GM12878 (cell line): ENCODE measurements around the gene DUSP8. TPM values are rescaled to one million over a fixed set of nuclear protein-coding genes. Genes with fewer than 3 reads are reported as not detected.
"Not testable (repeated sequence)": the region's sequence is repeated elsewhere in the genome, so short reads cannot be mapped to it uniquely, and the experiment has no call there.

Experiments
- ATAC-seq: fragments of 200-7000 bp; cut with Tn5 transposase; 3 replicates; pipeline ENCODE4 v1.9.1; 2020; ENCODE audit warnings: mild to moderate bottlenecking, moderate library complexity
- BruUV-seq: library from RNA; stranded (reverse); fragments of 400-500 nt; replicated peaks from 2 replicates; lab custom pipeline; 2021; lab: Mats Ljungman, UMichigan
- CTCF ChIA-PET: fragments of 300-600 bp; sonication (Branson Sonifier 250); formaldehyde crosslinking; extraction: SDS; loops from one replicate; lab custom pipeline; 2021; ENCODE audit warnings: inconsistent platforms; lab: Yijun Ruan, JAX
- POLR2A ChIA-PET: fragments of 350-600 bp; formaldehyde crosslinking; extraction: SDS; loops from one replicate; lab custom pipeline; 2021; ENCODE audit warnings: inconsistent platforms; lab: Charles Lee
- RAD21 ChIA-PET: fragments of 300-600 bp; sonication (Branson Sonifier 250); formaldehyde crosslinking; loops from one replicate; lab custom pipeline; 2023; ENCODE audit warnings: antibody characterized with exemption; ENCODE audit not compliant: unreplicated experiment; lab: Charles Lee
- SMC1A ChIA-PET: fragments of 300-600 bp; sonication (Branson Sonifier 250); formaldehyde crosslinking; loops from one replicate; lab custom pipeline; 2023; ENCODE audit not compliant: unreplicated experiment, uncharacterized antibody; lab: Charles Lee
- DNase-seq: peaks from one replicate; pipeline ENCODE4 v3.0.0-alpha.2; 2011; ENCODE audit warnings: low read depth, low spot score
- FAIRE-seq: peaks from 3 replicates; lab custom pipeline; 2011; peaks lifted over from hg19 to GRCh38; lab: Jason Lieb, UNC
- H2AFZ ChIP-seq: 2 replicates; pipeline ENCODE4 v1.6.0; 2011; ENCODE audit warnings: low read depth, low read length, control low read depth; ENCODE audit not compliant: control insufficient read depth
- H3K27ac ChIP-seq: 2 replicates; pipeline ENCODE4 v1.5.1; 2011; ENCODE audit warnings: control low read depth; ENCODE audit not compliant: control insufficient read depth, insufficient read depth
- H3K27me3 ChIP-seq, 2 experiments: replicated peaks in 1 of 2; 2 replicates each; pipeline versions ENCODE4 v1.6.0 to v1.6.1; 2011; ENCODE audit warnings: low read length in 1 of 2; ENCODE audit not compliant: control insufficient read depth in 2 of 2, insufficient read depth in 2 of 2
- H3K36me3 ChIP-seq, 2 experiments: 2 replicates each; pipeline ENCODE4 v1.5.1; 2011; ENCODE audit warnings: low read length in 1 of 2; ENCODE audit not compliant: control insufficient read depth in 2 of 2, insufficient read depth in 2 of 2
- H3K4me1 ChIP-seq: 2 replicates; pipeline ENCODE4 v1.6.1; 2011; ENCODE audit warnings: mild to moderate bottlenecking, low read length, moderate library complexity, mixed read lengths; ENCODE audit not compliant: control insufficient read depth, insufficient read depth
- H3K4me2 ChIP-seq: 2 replicates; pipeline ENCODE4 v1.6.0; 2011; ENCODE audit warnings: control low read depth; ENCODE audit not compliant: control insufficient read depth, insufficient read depth
- H3K4me3 ChIP-seq: fragments of 200-600 bp; sonication (generic); 2 replicates; pipeline ENCODE4 v1.5.1; 2016
- H3K79me2 ChIP-seq: 2 replicates; pipeline ENCODE4 v1.6.0; 2011; ENCODE audit warnings: low read length; ENCODE audit not compliant: control insufficient read depth, insufficient read depth
- H3K9ac ChIP-seq: 2 replicates; pipeline ENCODE4 v1.8.0; 2011; ENCODE audit warnings: low read length, control low read depth, mixed read lengths; ENCODE audit not compliant: control insufficient read depth, insufficient read depth
- H3K9me3 ChIP-seq: replicated peaks from 3 replicates; pipeline ENCODE4 v1.5.1; 2011; ENCODE audit warnings: mild to moderate bottlenecking, low read length; ENCODE audit not compliant: control insufficient read depth, insufficient read depth
- H4K20me1 ChIP-seq: 2 replicates; pipeline ENCODE4 v1.6.0; 2011; ENCODE audit not compliant: control insufficient read depth, insufficient read depth
- HDGF ChIP-seq: fragments of 450-650 bp; IDR thresholded peaks from 2 replicates; pipeline ENCODE4 v1.6.1; 2016; ENCODE audit warnings: antibody characterized with exemption
- SMARCA5 ChIP-seq: fragments of 450-650 bp; IDR thresholded peaks from 2 replicates; pipeline ENCODE4 v1.6.1; 2017; ENCODE audit warnings: mild to moderate bottlenecking
- TAF1 ChIP-seq: IDR thresholded peaks from 2 replicates; pipeline ENCODE4 v1.6.1; 2011; ENCODE audit warnings: mild to moderate bottlenecking, low read depth, low read length, borderline replicate concordance
- WGBS: methylation state at CpG from one replicate; pipeline ENCODE4 v1.1.6; 2016; ENCODE audit warnings: low lambda C conversion rate; ENCODE audit not compliant: insufficient replicate concordance, insufficient coverage; ENCODE audit errors: missing lambda C conversion rate; 5-methylcytosine and 5-hydroxymethylcytosine counted together
- in situ Hi-C: fragments of 300-500 bp; cut with MboI; formaldehyde crosslinking; loops from 9 replicates; pipeline ENCODE4 v1.14.3; 2018; ENCODE audit warnings: mixed read lengths
- intact Hi-C: fragments of 100-400 bp; cut with micrococcal nuclease; formaldehyde crosslinking; loops from one replicate; pipeline ENCODE4 v1.14.2; 2022; ENCODE audit not compliant: unreplicated experiment
- polyA plus RNA-seq, 11 experiments: library from polyadenylated mRNA; depleted of rRNA in 4 of 11; unstranded in 6 of 11; stranded (reverse) in 5 of 11; fragments of >200 nt; fragmentation: Nextera tagmentation in 4 of 11; fragmentation: Illumina TruSeq in 1 of 11; extraction: Ambion mirVana in 4 of 11; extraction: Trizol in 1 of 11; gene quantifications; 1 replicate in 1 of 11; 2 replicates in 10 of 11; pipeline versions ENCODE4 v1.2.1 to v1.2.3, GENCODE V29; 2011 to 2016; ENCODE audit warnings: inconsistent platforms in 2 of 11, missing spikeins in 2 of 11, low read depth in 1 of 11
- total RNA-seq, 4 experiments: library from RNA; depleted of rRNA in 3 of 4; stranded (reverse); fragments of >200 nt in 3 of 4; fragmentation: Illumina TruSeq in 1 of 4; extraction: Trizol in 1 of 4; gene quantifications; 2 replicates each; pipeline versions ENCODE4 v1.2.1 to v1.2.3, GENCODE V29; 2013 to 2021

DUSP8 gene
- total and polyA plus RNA-seq, 10 of the 15 experiments (the other 5 are each of a cell fraction or from before 2014, with no cell fraction given): 0.04 to 1.7 (median 0.26) TPM; not detected in 6

DNA sequence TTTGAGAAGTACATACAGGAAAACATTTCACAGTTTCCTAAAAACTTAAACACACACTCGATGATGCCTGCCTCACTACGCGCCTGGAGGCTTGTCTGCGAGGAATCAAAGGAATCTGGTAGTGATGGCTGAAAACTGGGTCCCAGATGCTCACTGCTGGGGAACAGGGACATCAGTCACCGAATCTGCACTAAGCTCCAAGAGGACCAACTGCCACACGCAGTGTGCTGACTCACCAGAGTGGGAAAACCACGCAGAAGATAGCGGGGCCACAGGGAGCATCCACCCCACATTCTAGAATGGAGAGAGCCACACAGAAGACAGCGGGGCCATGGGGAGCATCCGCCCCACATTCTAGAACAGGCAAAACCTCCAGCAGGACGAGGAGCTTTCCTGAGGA lies 61.1 kb downstream of the DUSP8 start:
- WGBS: 68% methylated on average over 11 of the region's 11 CpGs
- POLR2A ChIA-PET: no interaction called here

GRCh38 chr11:1510351-1510750 lies 61.7 kb downstream of the DUSP8 start:
- ATAC-seq, SMC1A ChIA-PET, CTCF ChIA-PET: not testable (repeated sequence)

More for the DNA sequence above, 61.1 kb downstream of the DUSP8 start:
- Histone ChIP-seq H3K79me2 (peaks cover 3% of the 10 kb centered on the region), H3K4me3 (no peak overlapping the region), H3K9ac (no peak overlapping the region), H3K4me1 (no peaks in the 10 kb centered on the region), H3K9me3 (no peaks in the 10 kb centered on the region), H3K27me3 (no peaks in the 10 kb centered on the region), H4K20me1 (peaks cover 3% of the 10 kb centered on the region; the same call in 1 of the 2 replicates)
- DNase-seq: no peak
- intact Hi-C loops: no loop called here
- FAIRE-seq: no peak
- ChIA-PET CTCF (interaction anchor here (1.0 kb wide), 1 partner anchor 64 kb away, joined by 3 read pairs; no protein-coding TSS in a partner anchor), SMC1A (interaction anchor here (0.7 kb wide), 1 partner anchor 64 kb away, joined by 3 read pairs; no protein-coding TSS in a partner anchor), RAD21 (no interaction called here)
- no TSS peak for BruUV-seq
- in situ Hi-C loops: no loop called here
- no peak for TF ChIP-seq SMARCA5
- TF ChIP-seq TAF1: no peak
- TF ChIP-seq HDGF: no peak
- TF ChIP-seq, all 136 proteins: peak for 0
- ATAC-seq: no peak
- Histone ChIP-seq H3K4me2 (no peak overlapping the region), H2AFZ (no peak overlapping the region), H3K36me3 (no peaks in the 10 kb centered on the region), H3K27ac (no peak overlapping the region)

More at GRCh38 chr11:1510351-1510750, 61.7 kb downstream of the DUSP8 start:
- intact Hi-C loops, DNase-seq, H3K36me3 ChIP-seq, H3K79me2 ChIP-seq, H3K27ac ChIP-seq, H3K4me2 ChIP-seq, RAD21 ChIA-PET, H2AFZ ChIP-seq, in situ Hi-C loops, H3K4me3 ChIP-seq, BruUV-seq, FAIRE-seq, H3K27me3 ChIP-seq, POLR2A ChIA-PET, H3K4me1 ChIP-seq, H3K9me3 ChIP-seq, H3K9ac ChIP-seq, H4K20me1 ChIP-seq: not testable (repeated sequence)
- WGBS: 86% methylated on average over 14 of the region's 18 CpGs
